GM21367 (cell line): ENCODE results near the gene MFSD1.

Experiments used
- ATAC-seq: cut with Tn5 transposase; IDR thresholded peaks from one replicate; pipeline ENCODE4 v1.9.1; 2021; ENCODE audit not compliant: unreplicated experiment

The MFSD1 gene

GRCh38 chr3:158864492-158864891 is 62.6 kb downstream of the MFSD1 start:
- ATAC-seq = no peak

- no peak for ATAC-seq
Measured at GRCh38 chr3:158875700-158876099, 73.8 kb downstream of the MFSD1 start.
